HCT116 (cell line): ENCODE data around the gene MT1X. TPM values are rescaled to one million over a fixed set of nuclear protein-coding genes. Genes with fewer than 3 reads are reported as not detected.

Source experiments
- ATAC-seq: fragments of 200-7000 bp; cut with Tn5 transposase; 2 replicates; pipeline ENCODE4 v1.9.1; 2020; ENCODE audit warnings: mild to moderate bottlenecking, moderate library complexity
- BruUV-seq: library from RNA; stranded (reverse); fragments of 400-500 nt; replicated peaks from 2 replicates; lab custom pipeline; 2021; lab: Mats Ljungman, UMichigan
- CTCF ChIA-PET: fragments of 300-600 bp; sonication (Branson Sonifier 250); formaldehyde crosslinking; loops from one replicate; lab custom pipeline; 2021; ENCODE audit warnings: antibody characterized with exemption; lab: Charles Lee
- POLR2A ChIA-PET: fragments of 300-600, 350-600 bp; sonication (Branson Sonifier 250); formaldehyde crosslinking; loops from one replicate; lab custom pipeline; 2021; ENCODE audit warnings: antibody characterized with exemption; lab: Charles Lee
- RAD21 ChIA-PET, 2 experiments: fragments of 300-600 bp; sonication (Branson Sonifier 250); formaldehyde crosslinking; loops; one replicate each; lab custom pipeline; 2023; ENCODE audit warnings: low total read pairs in 2 of 2; ENCODE audit not compliant: uncharacterized antibody in 2 of 2, unreplicated experiment in 2 of 2, low non-redundant PET in 1 of 2; lab: Charles Lee
- DNase-seq: peaks from one replicate; pipeline ENCODE4 v3.0.0-alpha.2; 2010; ENCODE audit warnings: low read depth, low spot score
- H2AFZ ChIP-seq: fragments of 200-600 bp; shearing (Covaris generic), sonication (generic); 2 replicates; pipeline ENCODE4 v1.6.1; 2017; ENCODE audit warnings: low read depth, mixed run types, mixed read lengths, antibody characterized with exemption, low read length; ENCODE audit not compliant: poor library complexity, severe bottlenecking
- H3K27ac ChIP-seq: 2 replicates; pipeline ENCODE4 v1.5.1; 2012; ENCODE audit warnings: low read depth, low read length
- H3K27me3 ChIP-seq: fragments of 200-600 bp; sonication (generic); 2 replicates; pipeline ENCODE4 v1.6.1; 2016; ENCODE audit warnings: mixed run types, low read length, mixed read lengths; ENCODE audit not compliant: insufficient read depth
- H3K36me3 ChIP-seq, 2 experiments: fragments of 200-500 bp in 1 of 2; fragments of 200-600 bp in 1 of 2; sonication (Bioruptor generic) in 1 of 2; sonication (generic) in 1 of 2; 2 replicates each; pipeline versions ENCODE4 v1.5.1 to v1.6.1; 2014 to 2016; ENCODE audit warnings: low read length in 2 of 2, inconsistent platforms in 1 of 2, mixed read lengths in 1 of 2, mixed run types in 1 of 2; ENCODE audit not compliant: insufficient read depth in 2 of 2, control insufficient read depth in 1 of 2
- H3K4me1 ChIP-seq, 2 experiments: fragments of 200-600 bp in 1 of 2; sonication (generic) in 1 of 2; 2 replicates each; pipeline versions ENCODE4 v1.5.1 to v1.6.1; 2012 to 2017; ENCODE audit warnings: low read length in 2 of 2, inconsistent platforms in 1 of 2, mild to moderate bottlenecking in 1 of 2, mixed read lengths in 1 of 2, mixed run types in 1 of 2, moderate library complexity in 1 of 2; ENCODE audit not compliant: insufficient read depth in 2 of 2, control insufficient read depth in 1 of 2
- H3K4me2 ChIP-seq: fragments of 200-600 bp; sonication (generic); 2 replicates; pipeline ENCODE4 v1.6.1; 2017; ENCODE audit warnings: mixed run types, low read length, mixed read lengths
- H3K4me3 ChIP-seq, 2 experiments: fragments of 200-600 bp in 1 of 2; sonication (generic) in 1 of 2; replicated peaks in 1 of 2; 2 replicates each; pipeline ENCODE4 v1.5.1; 2011 to 2016; ENCODE audit warnings: low read length in 2 of 2, control low read depth in 1 of 2, low read depth in 1 of 2, mild to moderate bottlenecking in 1 of 2, mixed read lengths in 1 of 2, mixed run types in 1 of 2
- H3K79me2 ChIP-seq: fragments of 200-600 bp; sonication (generic); 2 replicates; pipeline ENCODE4 v1.6.1; 2017; ENCODE audit warnings: mild to moderate bottlenecking, mixed run types, low read length, moderate library complexity, mixed read lengths; ENCODE audit not compliant: insufficient read depth
- H3K9ac ChIP-seq: fragments of 200-600 bp; sonication (generic); 2 replicates; pipeline ENCODE4 v1.6.1; 2016; ENCODE audit warnings: low read length, mixed read lengths
- H3K9me2 ChIP-seq: fragments of 200-600 bp; sonication (generic), shearing (Covaris generic); 2 replicates; pipeline ENCODE4 v1.6.1; 2017; ENCODE audit warnings: mixed run types, mild to moderate bottlenecking, moderate library complexity; ENCODE audit not compliant: insufficient read depth
- H3K9me3 ChIP-seq, 2 experiments: fragments of 200-500 bp in 1 of 2; fragments of 200-600 bp in 1 of 2; sonication (Bioruptor generic) in 1 of 2; sonication (generic) in 1 of 2; 2 replicates each; pipeline ENCODE4 v1.6.1; 2014 to 2017; ENCODE audit warnings: low read length in 2 of 2, mixed read lengths in 2 of 2, inconsistent platforms in 1 of 2, low read depth in 1 of 2, mild to moderate bottlenecking in 1 of 2, mixed run types in 1 of 2, moderate library complexity in 1 of 2; ENCODE audit not compliant: control insufficient read depth in 1 of 2, insufficient read depth in 1 of 2
- H4K20me1 ChIP-seq: fragments of 200-600 bp; sonication (generic), shearing (Covaris generic); 2 replicates; pipeline ENCODE4 v1.6.1; 2017; ENCODE audit warnings: mixed run types, mild to moderate bottlenecking, moderate library complexity; ENCODE audit not compliant: insufficient read depth
- ATF3 ChIP-seq: IDR thresholded peaks from 2 replicates; pipeline ENCODE4 v1.6.1; 2012
- CBX3 ChIP-seq: IDR thresholded peaks from 2 replicates; pipeline ENCODE4 v1.6.1; 2012; ENCODE audit warnings: low read depth
- CEBPB ChIP-seq: IDR thresholded peaks from 2 replicates; pipeline ENCODE4 v1.6.1; 2012; ENCODE audit warnings: low read depth
- ELF1 ChIP-seq: IDR thresholded peaks from 2 replicates; pipeline ENCODE4 v1.6.1; 2012; ENCODE audit warnings: low read depth, borderline replicate concordance
- EZH2 ChIP-seq: fragments of 200-600 bp; sonication (generic); IDR thresholded peaks from 2 replicates; pipeline ENCODE4 v1.6.1; 2017; ENCODE audit warnings: antibody characterized with exemption, mixed run types
- EZH2phosphoT487 ChIP-seq: fragments of 200-600 bp; IDR thresholded peaks from 2 replicates; pipeline ENCODE4 v1.6.1; 2018; ENCODE audit warnings: antibody characterized with exemption, borderline replicate concordance
- FOSL1 ChIP-seq: IDR thresholded peaks from 2 replicates; pipeline ENCODE4 v1.6.1; 2012; ENCODE audit warnings: low read depth
- MAX ChIP-seq: IDR thresholded peaks from 2 replicates; pipeline ENCODE4 v1.6.1; 2012
- POLR2AphosphoS5 ChIP-seq: IDR thresholded peaks from 2 replicates; pipeline ENCODE4 v1.6.1; 2011; ENCODE audit warnings: mild to moderate bottlenecking, low read depth, low read length, moderate library complexity
- REST ChIP-seq: IDR thresholded peaks from 2 replicates; pipeline ENCODE4 v1.6.1; 2012; ENCODE audit warnings: low read depth
- SIN3A ChIP-seq: IDR thresholded peaks from 2 replicates; pipeline ENCODE4 v1.6.1; 2012; ENCODE audit warnings: low read depth
- SP1 ChIP-seq: IDR thresholded peaks from 2 replicates; pipeline ENCODE4 v1.6.1; 2012; ENCODE audit warnings: low read depth
- SRF ChIP-seq: IDR thresholded peaks from 2 replicates; pipeline ENCODE4 v1.6.1; 2012; ENCODE audit warnings: low read depth
- TCF7L2 ChIP-seq: IDR thresholded peaks from 2 replicates; pipeline ENCODE4 v1.7.0; 2011; ENCODE audit warnings: borderline replicate concordance, inconsistent platforms; ENCODE audit not compliant: insufficient read depth, insufficient read length; ENCODE audit errors: extremely low read depth
- YY1 ChIP-seq: IDR thresholded peaks from 2 replicates; pipeline ENCODE4 v1.6.1; 2011; ENCODE audit warnings: low read length, low read depth, moderate library complexity, mild to moderate bottlenecking; ENCODE audit not compliant: insufficient replicate concordance; ENCODE audit errors: extremely low read depth
- ZFX ChIP-seq: fragments of 450-650 bp; IDR thresholded peaks from 2 replicates; pipeline ENCODE4 v1.6.1; 2017
- intact Hi-C: fragments of 100-400 bp; cut with micrococcal nuclease; formaldehyde crosslinking; loops from 2 replicates; pipeline ENCODE4 v1.10.0; 2022
- total RNA-seq: library from RNA; stranded (reverse); gene quantifications from one replicate; pipeline ENCODE4 v1.2.1, GENCODE V29; 2021; ENCODE audit not compliant: unreplicated experiment

Gene MT1X
- total RNA-seq, 1 experiment from 2014 or later, result 50.2 TPM

GRCh38 chr16:56645311-56645710 is 37.0 kb upstream of the MT1X start:
- TF ChIP-seq TCF7L2 (no peak), YY1 (no peak), SRF (no peak), SP1 (no peak), CBX3 (no peak), ZFX (no peak), ELF1 (no peak), EZH2phosphoT487 (no peak), REST (no peak), SIN3A (no peak), FOSL1 (no peak), CEBPB (no peak), ATF3 (no peak), EZH2 (no peak), POLR2AphosphoS5 (no peak), MAX (no peak)
- TF ChIP-seq, all 23 proteins: peak for 0
- intact Hi-C loops, result no loop called here
- CTCF ChIA-PET, result no interaction called here
- no peaks in the 10 kb centered on the region for H4K20me1 ChIP-seq
- H3K9ac ChIP-seq, result no peak overlapping the region
- H3K9me3 ChIP-seq, result no peaks in the 10 kb centered on the region
- H3K79me2 ChIP-seq, result no peaks in the 10 kb centered on the region
- H3K4me2 ChIP-seq, result no peak overlapping the region
- no peak for DNase-seq
- POLR2A ChIA-PET, result no interaction called here
- no TSS peak for BruUV-seq
- no peaks in the 10 kb centered on the region for H3K9me2 ChIP-seq
- ATAC-seq, result no peak
- no peaks in the 10 kb centered on the region for H3K27me3 ChIP-seq
- H3K36me3 ChIP-seq, result no peaks in the 10 kb centered on the region
- no peak overlapping the region for H3K4me3 ChIP-seq
- H3K4me1 ChIP-seq, result peaks cover 11 to 21% of the 10 kb centered on the region in 2 experiments
- no peak overlapping the region for H3K27ac ChIP-seq
- RAD21 ChIA-PET, result no interaction called here
- no peak overlapping the region for H2AFZ ChIP-seq
